Neural crest cell (in vitro differentiated cells): Measurements from ENCODE around the gene YTHDC1. TPM values are rescaled to one million over a fixed set of nuclear protein-coding genes. Genes with fewer than 3 reads are reported as not detected.

Source experiments
- DNase-seq: peaks from one replicate; pipeline ENCODE4 v3.0.0; 2021; ENCODE audit warnings: low read depth, mixed read lengths, low spot score
- H3K27ac Mint-ChIP-seq: one replicate; pipeline ENCODE4 v1.8.0; 2021; ENCODE audit warnings: mild to moderate bottlenecking, mixed read lengths; ENCODE audit not compliant: unreplicated experiment
- H3K27me3 Mint-ChIP-seq: 2 replicates; pipeline ENCODE4 v1.8.0; 2021; ENCODE audit warnings: low read depth, mild to moderate bottlenecking, mixed read lengths
- H3K36me3 Mint-ChIP-seq: 2 replicates; pipeline ENCODE4 v1.8.0; 2021; ENCODE audit warnings: low read depth, mild to moderate bottlenecking, mixed read lengths
- H3K4me1 Mint-ChIP-seq: 2 replicates; pipeline ENCODE4 v1.8.0; 2021; ENCODE audit warnings: mixed read lengths
- H3K4me3 Mint-ChIP-seq: one replicate; pipeline ENCODE4 v1.8.0; 2021; ENCODE audit warnings: mild to moderate bottlenecking, mixed read lengths
- H3K9me3 Mint-ChIP-seq: 2 replicates; pipeline ENCODE4 v1.8.0; 2021; ENCODE audit warnings: mixed read lengths
- total RNA-seq: library from RNA; stranded (reverse); gene quantifications from 2 replicates; pipeline ENCODE4 v1.2.1, GENCODE V29; 2021
- TF ChIP-seq, protein P1 (sequence below): fragments of 200-600 bp; sonication (generic); conservative IDR thresholded peaks from 2 replicates; pipeline ENCODE4 v1.5.0; 2021; ENCODE audit warnings: antibody characterized with exemption, mild to moderate bottlenecking

Gene YTHDC1
- total RNA-seq, 1 donor from 2014 or later, result 87.9 TPM

DNA sequence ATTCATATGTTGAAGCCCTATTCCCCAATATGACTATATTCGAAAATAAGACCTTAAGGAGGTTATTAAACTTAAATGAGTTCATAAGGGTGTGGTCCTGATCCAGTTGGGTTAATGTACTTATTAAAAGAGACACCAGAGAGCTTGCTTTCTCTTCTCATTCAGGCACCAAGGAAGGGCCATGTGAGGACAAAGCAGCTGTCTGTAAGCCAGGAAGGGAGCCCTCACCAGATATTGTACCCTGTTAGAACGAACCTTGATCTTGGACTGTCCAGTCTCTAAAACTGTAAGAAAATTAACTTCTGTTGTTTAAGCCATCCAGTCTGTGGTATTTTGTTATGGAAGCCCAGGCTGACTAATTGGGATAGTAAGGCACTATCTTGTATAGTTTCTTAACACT, 9.1 kb upstream of the YTHDC1 start:
- TF ChIP-seq, protein P1, sequence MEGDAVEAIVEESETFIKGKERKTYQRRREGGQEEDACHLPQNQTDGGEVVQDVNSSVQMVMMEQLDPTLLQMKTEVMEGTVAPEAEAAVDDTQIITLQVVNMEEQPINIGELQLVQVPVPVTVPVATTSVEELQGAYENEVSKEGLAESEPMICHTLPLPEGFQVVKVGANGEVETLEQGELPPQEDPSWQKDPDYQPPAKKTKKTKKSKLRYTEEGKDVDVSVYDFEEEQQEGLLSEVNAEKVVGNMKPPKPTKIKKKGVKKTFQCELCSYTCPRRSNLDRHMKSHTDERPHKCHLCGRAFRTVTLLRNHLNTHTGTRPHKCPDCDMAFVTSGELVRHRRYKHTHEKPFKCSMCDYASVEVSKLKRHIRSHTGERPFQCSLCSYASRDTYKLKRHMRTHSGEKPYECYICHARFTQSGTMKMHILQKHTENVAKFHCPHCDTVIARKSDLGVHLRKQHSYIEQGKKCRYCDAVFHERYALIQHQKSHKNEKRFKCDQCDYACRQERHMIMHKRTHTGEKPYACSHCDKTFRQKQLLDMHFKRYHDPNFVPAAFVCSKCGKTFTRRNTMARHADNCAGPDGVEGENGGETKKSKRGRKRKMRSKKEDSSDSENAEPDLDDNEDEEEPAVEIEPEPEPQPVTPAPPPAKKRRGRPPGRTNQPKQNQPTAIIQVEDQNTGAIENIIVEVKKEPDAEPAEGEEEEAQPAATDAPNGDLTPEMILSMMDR, result no peak
- Mint-ChIP-seq H3K36me3 (no peaks in the 10 kb centered on the region), H3K27ac (no peak overlapping the region), H3K9me3 (peaks cover 2% of the 10 kb centered on the region), H3K4me1 (no peaks in the 10 kb centered on the region), H3K4me3 (no peak overlapping the region), H3K27me3 (peaks cover 26% of the 10 kb centered on the region)
- no peak for DNase-seq

- Mint-ChIP-seq H3K4me3 (no peak overlapping the region), H3K27ac (no peak overlapping the region), H3K9me3 (no peaks in the 10 kb centered on the region), H3K4me1 (peaks cover 17% of the 10 kb centered on the region), H3K27me3 (peaks cover 38% of the 10 kb centered on the region), H3K36me3 (no peaks in the 10 kb centered on the region)
- TF ChIP-seq, protein P1, result no peak
- DNase-seq, result no peak
These were observed 2.9 kb upstream of the YTHDC1 start for GRCh38 chr4:68352791-68353190.

DNA sequence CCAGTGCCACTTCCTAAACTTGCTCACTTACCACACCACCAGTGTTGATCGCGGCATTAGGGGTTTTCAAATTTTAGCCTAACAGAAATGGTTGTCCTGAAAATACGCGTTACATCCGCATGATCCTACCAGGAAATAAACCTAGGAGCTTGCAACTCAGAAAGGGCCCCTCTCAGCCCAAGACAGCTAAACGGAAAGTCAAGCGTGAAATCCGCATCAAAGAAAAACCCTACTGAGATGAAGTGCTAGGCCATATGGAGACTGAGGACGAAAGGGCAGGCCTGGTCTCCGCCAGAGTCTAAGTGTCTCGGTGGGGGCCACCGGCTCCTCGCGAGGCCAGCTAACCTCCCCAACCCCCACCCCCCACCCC, 626 bp downstream of the YTHDC1 start:
- no peaks in the 10 kb centered on the region for H3K36me3 Mint-ChIP-seq
- TF ChIP-seq, protein P1, result no peak
- H3K4me3 Mint-ChIP-seq, result peak overlapping the region; percentile 100
- peak overlapping the region; percentile 100 for H3K27ac Mint-ChIP-seq
- peak; percentile 9 for DNase-seq
- H3K27me3 Mint-ChIP-seq, result peaks cover 20% of the 10 kb centered on the region
- H3K9me3 Mint-ChIP-seq, result no peaks in the 10 kb centered on the region
- peaks cover 29% of the 10 kb centered on the region for H3K4me1 Mint-ChIP-seq

- peaks cover 16% of the 10 kb centered on the region for H3K27me3 Mint-ChIP-seq
- DNase-seq, result no peak
- no peaks in the 10 kb centered on the region for H3K36me3 Mint-ChIP-seq
- peaks cover 29% of the 10 kb centered on the region for H3K4me1 Mint-ChIP-seq
- H3K9me3 Mint-ChIP-seq, result no peaks in the 10 kb centered on the region
- H3K27ac Mint-ChIP-seq, result peak overlapping the region; percentile 100
- H3K4me3 Mint-ChIP-seq, result peak overlapping the region; percentile 100
- TF ChIP-seq, protein P1, result no peak
These were observed 1.3 kb downstream of the YTHDC1 start for GRCh38 chr4:68348577-68348976.

GRCh38 chr4:68347845-68348244, 2.0 kb downstream of the YTHDC1 start:
- H3K4me3 Mint-ChIP-seq, result peak overlapping the region; percentile 100
- peaks cover 10% of the 10 kb centered on the region for H3K27me3 Mint-ChIP-seq
- TF ChIP-seq, protein P1, result no peak
- no peaks in the 10 kb centered on the region for H3K9me3 Mint-ChIP-seq
- no peaks in the 10 kb centered on the region for H3K36me3 Mint-ChIP-seq
- no peak for DNase-seq
- H3K27ac Mint-ChIP-seq, result peak overlapping the region; percentile 100
- H3K4me1 Mint-ChIP-seq, result peaks cover 29% of the 10 kb centered on the region

DNA sequence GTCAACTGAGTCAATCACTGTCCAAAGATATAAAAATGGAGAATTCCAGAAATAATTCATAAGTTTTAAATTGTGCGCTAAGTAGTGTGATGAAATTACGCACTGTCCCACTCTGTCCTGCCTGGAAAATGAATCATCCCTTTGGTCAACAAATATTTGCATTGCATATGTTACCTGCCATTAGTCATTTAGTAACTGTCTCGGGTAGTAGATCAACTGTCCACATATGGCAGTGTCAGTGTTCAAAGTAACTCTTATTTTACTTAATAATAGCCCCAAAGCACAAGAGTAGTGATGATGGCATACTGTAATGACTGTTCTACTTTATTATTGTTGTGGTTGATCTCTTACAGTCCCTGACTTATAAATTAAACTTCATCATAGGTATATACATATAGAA, 3.4 kb downstream of the YTHDC1 start:
- DNase-seq, result no peak
- H3K4me3 Mint-ChIP-seq, result peak overlapping the region; percentile 42
- no peak overlapping the region for H3K27ac Mint-ChIP-seq
- no peaks in the 10 kb centered on the region for H3K9me3 Mint-ChIP-seq
- no peaks in the 10 kb centered on the region for H3K27me3 Mint-ChIP-seq
- peaks cover 36% of the 10 kb centered on the region for H3K4me1 Mint-ChIP-seq
- TF ChIP-seq, protein P1, result no peak
- H3K36me3 Mint-ChIP-seq, result no peaks in the 10 kb centered on the region
